Activated CD8-positive, alpha-beta memory T cell treated with anti-CD3 and anti-CD28 coated beads for 1 hour (primary cell): ENCODE measurements around the gene SPTBN4.
"Not testable (repeated sequence)": the region's sequence is repeated elsewhere in the genome, so short reads cannot be mapped to it uniquely, and the experiment has no call there.

Experiments
- DNase-seq, 2 donors: peaks; one replicate each; pipeline ENCODE4 v3.0.0-alpha.2; 2020; ENCODE audit warnings: low read depth in 1 of 2; ENCODE audit errors: extremely low read depth in 1 of 2

The SPTBN4 gene

GRCh38 chr19:40559394-40559793, 92.6 kb downstream of the SPTBN4 start:
- DNase-seq: no peak

- no peak for DNase-seq
These were observed 93.3 kb downstream of the SPTBN4 start for GRCh38 chr19:40560092-40560507.

DNA sequence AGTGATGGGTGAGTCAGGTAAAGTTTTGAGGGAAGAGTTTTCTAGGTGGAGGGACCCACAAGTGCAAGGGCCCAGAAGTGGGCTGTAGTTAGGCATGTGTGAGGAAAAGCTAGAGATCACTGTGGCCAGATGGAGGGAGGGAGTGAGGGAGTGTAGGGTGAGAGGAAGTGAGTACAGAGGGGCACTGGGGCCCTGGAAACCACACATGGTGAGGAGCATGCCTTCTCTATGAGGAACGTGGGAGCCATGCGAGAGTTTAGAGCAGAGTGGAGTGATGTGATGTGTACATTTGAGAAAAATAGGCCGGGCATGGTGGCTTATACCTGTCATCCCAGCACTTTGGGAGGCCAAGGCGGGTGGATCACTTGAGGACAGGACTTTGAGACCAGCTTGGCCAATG, 95.1 kb downstream of the SPTBN4 start:
- DNase-seq: no peak

- DNase-seq: not testable (repeated sequence)
These were observed 97.7 kb downstream of the SPTBN4 start for GRCh38 chr19:40564535-40564934.

- DNase-seq: no peak
These were observed 98.6 kb downstream of the SPTBN4 start for GRCh38 chr19:40565355-40565754.

DNA sequence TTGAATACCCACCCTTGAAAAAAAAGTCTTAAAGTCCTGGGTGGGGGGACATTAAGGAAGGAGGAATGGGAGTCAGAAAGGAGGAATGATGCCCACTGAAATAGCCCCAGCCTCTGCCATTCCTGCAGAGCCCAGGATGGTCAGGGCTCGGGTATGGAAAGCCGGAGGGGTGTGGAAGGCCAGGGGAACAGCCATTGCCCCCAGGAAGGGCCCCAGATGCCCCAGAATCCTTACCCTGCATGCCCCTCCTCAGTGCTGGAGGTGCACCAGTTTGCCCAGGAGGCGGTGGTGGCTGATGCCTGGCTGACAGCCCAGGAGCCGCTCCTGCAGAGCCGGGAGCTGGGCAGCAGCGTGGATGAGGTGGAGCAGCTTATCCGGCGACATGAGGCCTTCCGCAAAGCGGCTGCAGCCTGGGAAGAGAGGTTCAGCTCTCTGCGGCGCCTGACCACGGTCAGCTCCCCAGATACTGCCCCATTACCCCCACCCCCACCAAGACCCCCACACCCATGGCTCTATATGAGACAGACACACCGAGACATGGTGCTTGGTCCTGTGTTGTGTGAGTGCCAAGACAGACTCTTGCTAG, 99.2 kb downstream of the SPTBN4 start:
- no peak for DNase-seq

GRCh38 chr19:40567040-40567749, 100.4 kb downstream of the SPTBN4 start:
- no peak for DNase-seq

GRCh38 chr19:40567750-40568494, 101.1 kb downstream of the SPTBN4 start:
- DNase-seq: no peak

DNA sequence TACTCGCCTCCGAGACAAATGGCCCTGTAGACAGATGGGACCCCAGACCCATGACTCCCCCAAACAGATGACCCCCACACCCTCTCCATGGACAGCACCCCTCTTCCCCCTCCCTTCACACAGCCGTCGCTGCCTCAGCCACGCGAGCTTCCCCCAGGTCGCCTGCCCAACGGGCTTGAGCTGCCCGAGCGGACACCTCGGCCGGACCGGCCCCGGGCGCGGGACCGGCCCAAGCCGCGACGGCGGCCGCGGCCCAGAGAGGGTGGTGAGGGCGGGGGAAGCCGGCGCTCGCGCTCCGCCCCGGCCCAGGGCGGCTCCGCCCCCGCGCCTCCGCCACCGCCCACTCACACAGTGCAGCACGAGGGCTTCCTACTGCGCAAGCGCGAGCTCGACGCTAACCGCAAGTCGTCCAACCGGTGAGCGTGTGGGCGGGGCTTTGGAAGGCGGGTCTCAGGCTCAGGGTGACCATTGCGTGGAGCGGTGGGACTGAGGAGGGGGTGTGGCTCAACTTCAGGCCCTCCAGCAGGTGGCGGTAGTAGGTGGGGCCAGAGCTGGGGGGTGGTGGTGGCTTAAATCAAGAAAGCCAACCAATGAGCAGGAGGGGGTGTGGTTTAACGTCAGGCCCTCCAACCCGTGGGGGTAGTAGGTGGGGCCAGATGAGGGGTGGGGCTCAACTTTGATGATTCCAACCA, 103.7 kb downstream of the SPTBN4 start:
- DNase-seq: peak; percentile 86 to 92

DNA sequence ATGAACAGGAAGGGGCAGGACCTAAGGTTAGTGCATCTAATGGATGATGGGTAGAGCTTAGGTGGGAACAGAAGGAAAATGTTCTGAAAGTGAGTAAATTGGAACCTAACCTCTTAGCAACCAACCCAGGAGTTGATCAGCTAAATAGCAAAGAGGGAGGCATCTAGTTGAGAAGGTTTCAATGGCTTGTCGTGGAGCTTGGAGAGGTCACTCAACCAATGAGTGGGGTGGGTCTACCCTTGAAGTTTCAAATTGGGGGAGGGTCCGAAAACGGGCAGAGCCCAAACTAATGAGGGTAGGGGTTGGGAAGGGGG, 104.2 kb downstream of the SPTBN4 start:
- no peak for DNase-seq

- no peak for DNase-seq
These were observed 105.2 kb downstream of the SPTBN4 start for GRCh38 chr19:40571831-40572495.

DNA sequence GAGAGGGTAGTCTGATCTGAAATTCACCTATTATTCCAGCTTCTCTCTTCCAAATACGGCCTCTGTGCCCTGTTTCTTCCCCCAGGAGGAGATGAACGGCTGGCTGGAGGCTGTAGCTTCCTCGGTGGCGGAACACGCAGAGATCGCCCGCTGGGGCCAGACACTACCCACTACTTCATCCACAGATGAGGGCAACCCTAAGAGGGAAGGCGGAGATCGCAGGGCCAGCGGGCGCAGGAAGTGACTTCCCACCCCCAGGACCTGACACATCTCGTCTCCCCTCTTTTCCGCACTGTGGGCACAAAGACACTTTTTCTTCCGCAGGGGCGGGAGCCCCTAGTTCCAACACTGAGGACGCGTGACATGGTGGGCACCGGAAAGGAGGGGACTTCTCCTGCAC, 108.5 kb downstream of the SPTBN4 start:
- no peak for DNase-seq

GRCh38 chr19:40576151-40576584, 109.4 kb downstream of the SPTBN4 start:
- DNase-seq: no peak

- peak; percentile 84 to 86 for DNase-seq
These were observed 110.0 kb downstream of the SPTBN4 start, which contains the start of gene SHKBP1 for GRCh38 chr19:40576585-40577451. SHKBP1 (plus strand) TSS chr19:40576873; CDS start chr19:40576900, 27 bp downstream.

DNA sequence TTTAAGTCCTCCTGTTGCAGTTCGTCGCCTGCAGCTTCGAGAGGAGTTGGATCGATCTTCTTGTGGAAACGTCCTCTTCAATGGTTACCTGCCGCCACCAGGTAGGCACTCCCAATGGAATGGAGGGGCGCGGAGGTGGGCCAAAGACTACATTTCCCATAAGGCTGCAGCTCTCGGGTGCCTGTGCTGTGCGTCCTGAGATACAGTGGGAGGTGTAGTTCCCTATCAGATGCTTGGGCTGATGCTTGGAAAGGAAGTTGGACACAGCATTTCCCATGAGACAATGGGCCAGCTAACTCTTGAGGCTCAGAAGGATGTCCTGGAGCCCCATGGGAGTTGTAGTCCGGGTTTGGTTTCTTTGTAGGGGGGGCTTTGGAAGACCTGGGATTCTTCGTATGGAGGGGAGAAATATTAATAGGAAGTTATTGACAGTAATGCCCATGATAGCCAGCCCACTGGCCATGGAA, 111.7 kb downstream of the SPTBN4 start:
- DNase-seq: no peak

GRCh38 chr19:40580619-40581018, 113.8 kb downstream of the SPTBN4 start:
- no peak for DNase-seq

- DNase-seq: no peak
These were observed 114.7 kb downstream of the SPTBN4 start for GRCh38 chr19:40581531-40581930.

DNA sequence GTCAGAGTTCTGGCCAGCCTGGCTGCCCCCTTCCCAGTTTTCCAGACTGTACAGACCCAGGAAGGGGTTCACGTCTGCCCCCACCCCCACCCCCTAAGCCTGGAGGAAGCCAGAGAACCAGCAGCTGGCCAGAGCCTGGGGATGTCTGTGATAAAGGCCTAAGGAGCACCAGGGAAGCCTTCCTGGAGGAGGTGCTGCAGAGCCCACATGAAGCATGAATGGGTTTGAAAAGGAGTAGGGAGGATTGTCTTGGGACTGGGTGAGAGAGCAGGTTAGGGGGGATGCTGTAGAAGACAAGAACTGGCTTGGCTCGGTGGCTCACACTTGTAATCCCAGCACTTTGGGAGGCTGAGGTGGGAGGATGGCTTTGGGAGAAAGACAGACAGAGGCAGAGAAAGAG, 115.7 kb downstream of the SPTBN4 start:
- no peak for DNase-seq

- no peak for DNase-seq
These were observed 116.5 kb downstream of the SPTBN4 start for GRCh38 chr19:40583283-40583682.

DNA sequence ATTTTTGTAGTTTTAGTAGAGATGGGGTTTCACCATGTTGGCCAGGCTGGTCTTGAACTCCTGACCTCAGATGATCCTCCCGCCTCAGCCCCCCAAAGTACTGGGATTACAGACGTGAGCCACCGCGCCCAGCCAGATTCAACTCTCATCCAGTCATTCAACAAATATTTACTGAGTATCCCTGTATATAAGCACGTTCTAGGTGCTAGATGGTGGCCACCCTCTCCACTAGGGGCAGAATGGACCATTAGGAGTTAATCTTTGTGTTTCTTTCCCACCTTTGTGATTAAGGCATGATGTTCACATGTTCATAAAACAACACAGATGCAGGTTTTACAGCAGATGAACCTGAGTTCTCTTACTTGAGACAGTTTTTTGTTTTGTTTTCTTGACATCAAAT, 117.2 kb downstream of the SPTBN4 start:
- DNase-seq: no peak
